NB4 (cell line): ENCODE measurements around the gene REEP3.

Experiments used
- DNase-seq: peaks from one replicate; pipeline ENCODE4 v3.0.0; 2010; ENCODE audit warnings: low read depth
- H3K4me3 ChIP-seq: one replicate; pipeline ENCODE4 v1.5.1; 2011; ENCODE audit warnings: mild to moderate bottlenecking, low read depth, low read length, moderate library complexity
- MYC ChIP-seq: IDR thresholded peaks from 2 replicates; pipeline ENCODE4 v1.6.1; 2011; ENCODE audit warnings: low read depth, low read length
- POLR2A ChIP-seq: IDR thresholded peaks from 2 replicates; pipeline ENCODE4 v1.6.1; 2011; ENCODE audit warnings: mild to moderate bottlenecking; ENCODE audit not compliant: insufficient read length; ENCODE audit errors: extremely low read depth
- TF ChIP-seq, protein P1 (sequence below): IDR thresholded peaks from one replicate; pipeline ENCODE4 v1.5.1; 2012; ENCODE audit warnings: low read depth, low read length
- TF ChIP-seq, protein P2 (sequence below): IDR thresholded peaks from 2 replicates; pipeline ENCODE4 v1.6.1; 2011; ENCODE audit warnings: low read depth, low read length

Gene REEP3

DNA sequence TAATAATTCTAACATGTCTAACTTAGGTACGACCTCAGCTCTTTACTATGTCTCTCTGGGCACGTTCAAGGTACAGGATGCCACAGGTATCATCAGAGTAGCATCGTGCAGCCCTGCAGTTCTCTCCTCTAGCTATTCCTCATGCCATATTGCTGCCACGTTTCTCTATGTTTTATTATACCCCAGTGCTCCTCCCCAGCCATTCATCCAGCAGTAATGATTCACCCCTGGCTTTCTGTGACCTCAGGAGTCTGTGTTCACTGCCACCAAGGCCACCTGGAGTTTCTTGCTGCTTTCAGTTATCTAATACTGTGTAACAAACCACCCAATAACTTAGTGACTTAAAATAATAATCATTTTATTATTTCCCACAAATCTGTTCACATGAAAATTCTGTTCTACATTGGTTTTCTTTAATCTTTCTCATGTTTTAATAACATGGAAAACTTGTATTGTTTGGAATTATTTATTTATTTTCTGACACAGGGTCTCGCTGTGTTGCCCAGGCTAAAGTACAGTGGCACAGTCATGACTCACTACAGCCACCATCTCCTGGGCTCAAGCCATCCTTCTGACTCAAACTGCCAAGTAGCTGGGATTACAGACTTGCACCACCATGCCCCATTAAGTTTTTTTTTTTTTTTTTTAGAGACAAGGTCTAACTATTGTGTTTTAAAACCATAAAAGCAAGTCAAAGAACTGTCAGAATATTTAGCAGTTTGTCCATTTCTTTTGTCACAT lies 21.8 kb downstream of the REEP3 start:
- TF ChIP-seq POLR2A (no peak), MYC (no peak)
- TF ChIP-seq, protein P1, sequence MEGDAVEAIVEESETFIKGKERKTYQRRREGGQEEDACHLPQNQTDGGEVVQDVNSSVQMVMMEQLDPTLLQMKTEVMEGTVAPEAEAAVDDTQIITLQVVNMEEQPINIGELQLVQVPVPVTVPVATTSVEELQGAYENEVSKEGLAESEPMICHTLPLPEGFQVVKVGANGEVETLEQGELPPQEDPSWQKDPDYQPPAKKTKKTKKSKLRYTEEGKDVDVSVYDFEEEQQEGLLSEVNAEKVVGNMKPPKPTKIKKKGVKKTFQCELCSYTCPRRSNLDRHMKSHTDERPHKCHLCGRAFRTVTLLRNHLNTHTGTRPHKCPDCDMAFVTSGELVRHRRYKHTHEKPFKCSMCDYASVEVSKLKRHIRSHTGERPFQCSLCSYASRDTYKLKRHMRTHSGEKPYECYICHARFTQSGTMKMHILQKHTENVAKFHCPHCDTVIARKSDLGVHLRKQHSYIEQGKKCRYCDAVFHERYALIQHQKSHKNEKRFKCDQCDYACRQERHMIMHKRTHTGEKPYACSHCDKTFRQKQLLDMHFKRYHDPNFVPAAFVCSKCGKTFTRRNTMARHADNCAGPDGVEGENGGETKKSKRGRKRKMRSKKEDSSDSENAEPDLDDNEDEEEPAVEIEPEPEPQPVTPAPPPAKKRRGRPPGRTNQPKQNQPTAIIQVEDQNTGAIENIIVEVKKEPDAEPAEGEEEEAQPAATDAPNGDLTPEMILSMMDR = no peak
- TF ChIP-seq, protein P2, sequence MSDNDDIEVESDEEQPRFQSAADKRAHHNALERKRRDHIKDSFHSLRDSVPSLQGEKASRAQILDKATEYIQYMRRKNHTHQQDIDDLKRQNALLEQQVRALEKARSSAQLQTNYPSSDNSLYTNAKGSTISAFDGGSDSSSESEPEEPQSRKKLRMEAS = no peak
- DNase-seq = no peak
- H3K4me3 ChIP-seq = no peak overlapping the region

DNA sequence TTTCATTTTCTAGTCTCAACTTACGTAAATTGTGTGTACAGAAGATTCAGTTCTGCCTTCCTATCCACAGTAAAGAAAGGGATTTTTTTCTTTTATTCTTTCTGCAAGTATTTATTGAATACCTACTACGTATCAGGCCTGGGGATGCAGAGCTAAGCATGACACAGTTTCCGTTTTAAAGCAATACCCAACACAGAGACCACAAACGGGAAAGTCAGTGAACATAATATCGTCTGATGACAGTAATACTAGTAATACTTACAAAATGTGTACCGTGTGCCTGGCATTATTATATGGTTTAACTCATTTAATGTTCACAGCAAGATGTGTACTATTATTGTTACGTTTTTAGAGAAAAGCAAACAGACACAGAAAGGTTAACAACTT lies 22.4 kb downstream of the REEP3 start:
- DNase-seq = no peak
- TF ChIP-seq POLR2A = no peak
- TF ChIP-seq, protein P2 = no peak
- TF ChIP-seq, protein P1 = no peak
- no peak for TF ChIP-seq MYC
- no peak overlapping the region for H3K4me3 ChIP-seq

DNA sequence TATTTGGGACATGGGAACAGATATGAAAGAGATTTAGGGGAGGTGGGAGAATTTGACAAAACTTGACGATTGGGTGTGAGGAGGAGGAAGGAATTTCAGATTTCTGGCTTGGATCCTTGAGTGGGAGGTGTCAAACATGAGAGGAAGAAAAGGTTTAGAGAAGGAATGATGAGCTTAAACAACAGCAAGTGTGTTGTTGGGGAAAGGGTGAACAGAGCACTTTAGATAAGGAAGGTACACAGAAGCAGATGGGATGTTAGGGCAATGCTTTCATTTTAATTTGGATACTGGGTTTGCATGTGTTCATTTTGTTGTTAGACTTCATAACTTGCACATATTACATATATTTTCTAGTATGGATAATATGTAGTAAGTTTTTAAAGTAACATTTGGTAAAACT lies 23.2 kb downstream of the REEP3 start:
- DNase-seq = no peak
- TF ChIP-seq POLR2A (no peak), MYC (no peak)
- TF ChIP-seq, protein P2 = no peak
- TF ChIP-seq, protein P1 = no peak
- H3K4me3 ChIP-seq = no peak overlapping the region

DNA sequence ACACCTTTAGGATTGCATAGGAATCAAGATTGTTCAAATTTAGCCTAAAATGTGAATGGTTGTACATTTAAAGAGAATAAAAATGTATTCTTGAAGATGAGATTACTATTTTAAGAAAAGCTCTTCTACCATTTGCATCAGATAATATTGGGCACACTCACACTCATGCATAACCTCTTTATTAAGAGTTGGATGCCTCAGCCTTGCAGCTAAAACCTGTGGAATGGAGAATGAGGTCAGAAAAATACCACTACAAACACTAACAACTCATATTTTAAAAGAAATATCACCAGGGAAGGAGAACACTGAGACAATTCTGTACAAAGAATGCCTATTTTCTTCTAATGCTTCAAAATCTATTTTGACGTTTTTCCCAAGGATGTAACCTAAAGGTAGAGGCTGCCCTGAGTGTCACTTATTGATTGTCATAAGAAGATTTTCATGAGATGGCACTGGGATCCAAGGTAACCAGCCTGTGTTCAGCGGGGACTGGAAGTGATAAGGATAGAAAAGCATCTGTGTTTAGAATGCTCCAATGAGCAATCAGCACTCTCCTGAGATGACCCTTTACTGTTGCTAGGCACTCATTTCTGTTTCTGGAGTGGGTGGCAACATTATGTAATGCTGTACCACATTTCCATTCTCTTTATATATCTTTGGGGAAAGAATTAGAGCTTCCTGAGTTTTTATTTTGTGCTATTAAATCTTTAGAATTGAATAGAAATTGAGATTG lies 26.6 kb downstream of the REEP3 start:
- DNase-seq = no peak
- TF ChIP-seq, protein P1 = no peak
- TF ChIP-seq MYC = no peak
- TF ChIP-seq POLR2A = no peak
- TF ChIP-seq, protein P2 = no peak

DNA sequence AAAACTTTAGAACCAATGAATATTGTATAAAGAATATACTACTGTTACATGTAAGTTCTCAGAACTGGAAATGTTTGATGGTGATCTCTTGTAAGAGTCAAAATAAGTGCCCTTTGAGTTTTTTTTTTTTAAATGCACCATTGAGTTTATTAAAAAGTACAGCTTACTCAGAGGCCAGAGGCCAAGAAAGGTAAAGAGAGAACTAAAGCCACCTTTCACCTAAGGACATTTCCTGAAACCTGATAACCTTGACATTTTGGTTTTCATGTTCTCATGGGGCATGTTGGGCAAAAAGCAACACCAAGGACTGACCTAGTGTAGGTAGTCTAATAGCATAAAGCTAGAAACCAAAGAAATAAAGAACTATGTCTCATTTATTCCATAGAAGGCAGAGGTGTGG lies 27.7 kb downstream of the REEP3 start:
- H3K4me3 ChIP-seq = no peak overlapping the region
- TF ChIP-seq, protein P2 = no peak
- no peak for TF ChIP-seq MYC
- no peak for TF ChIP-seq POLR2A
- TF ChIP-seq, protein P1 = no peak
- DNase-seq = no peak

More for the DNA sequence above, 26.6 kb downstream of the REEP3 start:
- H3K4me3 ChIP-seq = no peak overlapping the region
